ENCODE measurements around the gene SDK2.

Gene SDK2

GRCh38 chr17:73506470-73507435 is 137.5 kb downstream of the SDK2 start:
- no peak for DNase-seq (ENCODE audit: low spot score)

DNA sequence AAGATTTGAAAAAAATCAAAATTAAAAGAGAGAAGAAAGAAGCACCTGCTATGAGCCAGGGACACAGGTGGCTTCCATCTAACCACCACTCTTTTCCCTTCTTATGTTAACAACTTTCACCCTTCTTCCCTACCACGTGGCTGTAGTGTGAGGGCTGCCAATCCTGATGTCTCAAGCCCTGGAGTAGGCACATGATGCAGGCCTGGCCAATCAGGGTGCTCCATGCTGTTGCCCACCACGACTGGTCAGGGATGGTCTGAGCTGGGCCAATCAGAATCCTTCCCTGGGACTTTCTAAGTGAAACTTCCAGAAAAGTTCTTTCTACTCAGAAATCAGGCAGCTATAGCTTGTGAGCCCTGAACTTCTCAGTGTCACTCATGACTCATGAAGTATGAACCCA is 140.7 kb downstream of the SDK2 start:
- no peak for DNase-seq (ENCODE audit: low spot score)

GRCh38 chr17:73500414-73500999 is 143.7 kb downstream of the SDK2 start:
- DNase-seq (ENCODE audit: low spot score): no peak

DNA sequence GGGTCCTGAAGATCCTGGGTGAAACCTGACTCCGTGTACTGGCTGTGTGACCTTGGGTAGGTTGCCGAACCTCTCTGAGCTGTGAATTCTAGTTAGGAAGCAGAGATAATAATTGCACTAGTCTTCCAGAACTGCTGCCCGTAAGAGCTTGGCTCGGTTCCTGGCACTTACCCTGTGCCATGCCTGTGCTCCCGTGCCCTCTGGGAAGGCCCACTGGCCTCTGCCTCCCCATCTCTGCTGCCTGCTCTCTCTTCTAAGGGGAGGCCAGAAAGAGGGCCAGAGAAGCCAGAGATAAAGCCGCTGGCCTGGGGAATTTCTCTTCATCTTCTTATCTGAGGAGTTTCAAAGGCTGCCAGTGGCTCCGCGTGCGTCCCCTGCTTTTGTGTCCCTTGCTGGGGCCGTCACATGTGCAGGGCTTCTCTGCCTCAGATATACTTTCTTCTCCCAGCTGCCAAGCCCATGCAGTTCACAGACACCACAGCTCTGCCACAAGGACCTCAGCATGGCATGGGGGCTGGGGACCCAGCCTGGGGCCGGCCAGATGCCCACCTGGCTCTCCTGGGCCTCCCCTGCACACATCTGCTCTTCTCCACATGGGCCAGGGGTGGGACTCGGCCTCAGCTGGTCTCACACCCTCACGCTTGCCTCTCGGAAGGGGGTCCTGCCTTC is 145.2 kb downstream of the SDK2 start:
- no peak for DNase-seq (ENCODE audit: low spot score)

DNA sequence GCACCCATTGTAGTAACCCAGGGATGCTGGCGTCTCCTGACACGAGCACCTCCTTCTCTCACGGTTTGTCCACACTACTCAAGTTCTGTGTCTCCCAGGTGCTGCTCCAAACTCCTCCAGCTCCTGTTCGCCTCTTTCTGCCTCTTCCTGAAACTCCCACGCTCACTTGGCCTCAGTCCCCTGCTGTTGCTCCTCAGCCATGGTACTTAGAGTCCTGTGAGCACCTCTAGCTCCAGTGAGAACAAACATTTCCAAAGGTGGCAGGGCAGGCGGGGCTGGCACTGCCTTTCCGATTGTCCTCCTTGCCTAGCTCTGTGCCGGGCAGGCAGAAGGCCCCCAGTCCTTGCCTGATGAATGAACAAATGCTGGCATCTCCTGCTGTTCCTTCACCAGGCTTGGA is 146.1 kb downstream of the SDK2 start:
- no peak for DNase-seq (ENCODE audit: low spot score)

GRCh38 chr17:73497721-73498120 is 146.5 kb downstream of the SDK2 start:
- no peak for DNase-seq (ENCODE audit: low spot score)

- no peak for DNase-seq (ENCODE audit: low spot score)
Observed at GRCh38 chr17:73496232-73496631, 148.0 kb downstream of the SDK2 start.

DNA sequence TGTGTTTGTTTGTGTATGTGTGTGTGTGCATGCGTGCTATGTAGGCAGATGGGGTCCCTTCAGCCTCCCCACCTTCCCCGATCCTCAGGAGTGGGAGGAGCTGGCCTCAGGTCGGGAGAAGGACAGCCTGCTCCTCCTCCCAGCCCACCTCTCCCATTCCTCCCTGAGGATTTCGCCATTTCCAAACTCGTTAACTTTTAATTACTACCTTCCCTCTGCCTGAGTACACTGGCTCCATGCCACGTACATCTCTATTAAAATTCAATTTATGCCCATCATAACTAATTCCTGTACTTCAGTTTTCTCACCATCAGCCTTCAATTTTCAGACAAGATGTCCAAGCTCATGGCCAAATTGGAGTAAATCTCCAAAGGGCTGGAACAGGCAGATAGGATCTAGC is 148.6 kb downstream of the SDK2 start:
- DNase-seq (ENCODE audit: low spot score): no peak

DNA sequence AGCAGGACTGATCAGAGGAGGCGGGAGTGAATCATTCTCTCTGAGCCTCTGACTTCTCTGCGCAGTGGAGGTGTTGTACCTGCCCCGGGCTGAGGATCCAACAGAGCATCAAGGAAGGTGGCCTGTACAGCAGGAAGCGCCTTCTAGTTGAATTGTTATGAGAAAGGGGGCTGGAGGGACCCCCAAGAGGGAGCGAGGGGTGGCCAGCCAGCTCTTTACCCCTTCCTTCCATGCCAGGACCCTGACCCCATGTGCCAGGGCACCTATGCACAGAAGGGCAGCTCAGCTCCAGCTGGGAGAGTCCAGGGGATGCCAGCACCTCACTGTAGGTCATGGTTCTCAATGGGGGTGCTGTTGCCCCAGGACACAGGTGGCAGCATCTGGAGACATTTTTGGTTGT is 149.3 kb downstream of the SDK2 start:
- no peak for DNase-seq (ENCODE audit: low spot score)

- DNase-seq (ENCODE audit: low spot score): no peak
Observed at GRCh38 chr17:73493956-73494926, 150.0 kb downstream of the SDK2 start.

DNA sequence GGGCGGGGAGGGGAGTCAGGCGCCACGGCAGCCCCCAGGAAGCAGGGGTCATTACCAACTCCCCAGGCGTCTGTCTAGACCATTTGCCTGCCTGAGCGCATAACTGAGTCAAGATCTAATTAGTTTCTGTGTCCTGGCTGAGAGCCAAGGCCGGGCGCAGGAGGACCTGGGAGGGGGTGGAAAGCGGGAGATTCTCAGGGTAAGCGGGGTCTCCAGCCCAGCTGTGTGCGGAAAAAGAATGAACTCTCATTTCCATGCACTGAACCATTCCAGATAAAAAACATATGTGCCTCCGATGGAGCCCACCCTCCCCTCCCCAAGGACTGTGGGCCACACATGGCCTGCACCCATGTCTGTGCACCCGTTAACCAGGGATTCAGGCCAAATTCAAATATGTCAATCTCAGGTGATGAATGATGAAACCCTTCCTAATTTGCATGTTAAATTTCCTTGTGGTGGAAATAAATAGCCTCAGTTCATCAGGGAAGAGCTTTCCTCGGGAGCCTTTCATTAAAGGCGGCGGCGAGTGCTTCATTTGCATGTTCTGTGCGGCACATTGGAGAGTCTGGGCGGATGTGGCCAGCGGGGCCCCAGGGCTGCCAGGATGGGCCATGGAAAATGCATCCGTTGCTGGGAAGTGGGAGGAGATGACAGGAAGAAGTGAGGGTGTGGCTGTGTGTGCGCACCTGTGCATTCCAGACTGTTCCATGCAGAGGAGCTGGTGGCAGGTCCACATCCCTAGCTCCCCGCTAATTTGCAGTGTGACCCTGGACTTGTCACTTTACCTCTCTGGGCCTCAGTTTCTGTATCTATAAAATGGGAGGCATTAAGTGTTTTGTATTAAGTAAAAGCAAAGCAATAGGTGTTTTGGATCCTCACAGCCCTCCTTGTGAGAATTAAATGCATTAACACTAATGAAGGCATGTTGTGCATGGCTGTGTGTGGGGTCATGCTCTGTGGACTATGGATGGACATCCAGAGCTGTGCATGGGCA is 151.1 kb downstream of the SDK2 start:
- DNase-seq (ENCODE audit: low spot score): no peak

GRCh38 chr17:73492125-73492820 is 152.0 kb downstream of the SDK2 start:
- no peak for DNase-seq (ENCODE audit: low spot score)

GRCh38 chr17:73491648-73492047 is 152.6 kb downstream of the SDK2 start:
- no peak for DNase-seq (ENCODE audit: low spot score)

- no peak for DNase-seq (ENCODE audit: low spot score)
Observed at GRCh38 chr17:73490851-73491250, 153.4 kb downstream of the SDK2 start.

- DNase-seq (ENCODE audit: low spot score): no peak
Observed at GRCh38 chr17:73489991-73490390, 154.3 kb downstream of the SDK2 start.

DNA sequence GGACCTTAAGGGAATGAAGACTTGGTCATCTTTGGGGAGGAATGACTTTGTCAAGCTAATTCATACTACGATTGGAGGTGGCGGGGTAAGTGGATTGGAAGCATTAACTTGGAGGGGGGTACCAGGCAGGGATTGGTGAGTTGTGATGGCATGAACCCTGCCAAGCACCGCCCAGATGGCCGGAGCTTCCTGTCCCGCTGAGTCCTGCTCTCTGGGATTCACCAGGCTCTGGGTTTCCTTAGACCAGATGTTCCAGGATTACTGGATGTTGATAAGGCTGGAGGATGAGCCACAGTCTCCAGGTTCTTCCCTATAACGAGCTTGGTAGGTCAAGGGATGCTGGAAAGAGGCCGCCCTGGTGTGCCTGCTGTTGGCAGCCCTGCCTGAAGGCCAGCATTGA is 154.9 kb downstream of the SDK2 start:
- DNase-seq (ENCODE audit: low spot score): no peak

GRCh38 chr17:73485130-73485529 is 159.1 kb downstream of the SDK2 start:
- no peak for DNase-seq (ENCODE audit: low spot score)

GRCh38 chr17:73482894-73483293 is 161.4 kb downstream of the SDK2 start:
- DNase-seq (ENCODE audit: low spot score): no peak

- no peak for DNase-seq (ENCODE audit: low spot score)
Observed at GRCh38 chr17:73482251-73482716, 162.0 kb downstream of the SDK2 start.

DNA sequence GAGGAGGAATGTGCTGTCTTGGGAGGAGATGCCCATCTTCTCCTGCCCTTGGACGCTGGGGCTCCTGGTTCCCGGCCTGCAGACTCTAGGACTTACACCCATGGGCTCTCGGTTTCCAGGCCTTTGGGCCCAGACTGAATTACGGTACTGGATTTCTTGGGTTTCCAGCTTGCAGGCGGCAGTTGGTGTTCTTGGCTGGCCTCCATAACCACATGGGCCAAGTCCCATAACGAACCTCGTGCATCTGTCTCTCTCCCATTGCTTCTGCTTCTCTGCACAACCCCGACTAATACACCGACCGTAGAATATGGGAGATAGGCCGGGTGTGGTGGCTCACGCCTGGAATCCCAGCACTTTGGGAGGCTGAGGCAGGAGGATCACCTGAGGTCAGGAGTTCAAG is 162.6 kb downstream of the SDK2 start:
- no peak for DNase-seq (ENCODE audit: low spot score)

Measured in AG20443 (cell line).